ENCODE measurements around the gene UBL4A. TPM values are rescaled to one million over a fixed set of nuclear protein-coding genes. Genes with fewer than 3 reads are reported as not detected.

UBL4A gene
- total RNA-seq, 2 donors from 2014 or later: 29.1 to 35.9 TPM

- H3K4me3 ChIP-seq (ENCODE audit: low read length): no peak overlapping the region
- no peaks in the 10 kb centered on the region for H3K9me3 ChIP-seq (ENCODE audit: control insufficient read depth, low read length)
- Mint-ChIP-seq H3K9me3 (peaks cover 53% of the 10 kb centered on the region), H3K4me1 (peaks cover 2% of the 10 kb centered on the region), H3K27ac (no peak overlapping the region), H3K4me3 (no peak overlapping the region), H3K36me3 (ENCODE audit: low read depth) (peaks cover 4% of the 10 kb centered on the region), H3K27me3 (ENCODE audit: insufficient read depth) (peaks cover 14% of the 10 kb centered on the region)
- TF ChIP-seq CTCF (conservative IDR thresholded peaks at IDR 0.05): no peak
- H3K9ac ChIP-seq (ENCODE audit: extremely low read depth, low read length, poor library complexity, severe bottlenecking): no peak overlapping the region
- H3K27me3 ChIP-seq (ENCODE audit: control insufficient read depth, insufficient read depth, low read length, poor library complexity, severe bottlenecking): no peaks in the 10 kb centered on the region
- H3K27ac ChIP-seq (ENCODE audit: low read depth, low read length): no peak overlapping the region
- DNase-seq: no peak
- WGBS, 2 experiments (ENCODE audit: insufficient coverage in 1 of 2, insufficient read length in 1 of 2): 96 to 97% methylated on average over 5 to 14 of the region's 14 CpGs
- no peaks in the 10 kb centered on the region for H3K4me1 ChIP-seq (ENCODE audit: control insufficient read depth, insufficient read depth, low read length)
- no peaks in the 10 kb centered on the region for H3K36me3 ChIP-seq (ENCODE audit: control insufficient read depth, insufficient read depth, low read length)
Measured at GRCh38 chrX:154525606-154526490, 39.4 kb upstream of the UBL4A start.

GRCh38 chrX:154519389-154519788, 33.0 kb upstream of the UBL4A start:
- no peak overlapping the region for H3K4me3 ChIP-seq (ENCODE audit: low read length)
- no peak for TF ChIP-seq CTCF (conservative IDR thresholded peaks at IDR 0.05)
- H3K27me3 ChIP-seq (ENCODE audit: control insufficient read depth, insufficient read depth, low read length, poor library complexity, severe bottlenecking): no peaks in the 10 kb centered on the region
- WGBS, 2 experiments (ENCODE audit: insufficient coverage in 1 of 2, insufficient read length in 1 of 2): 95% methylated on average over 7 of the region's 8 CpGs; no CpG with 5 or more reads in 1 of the 2 experiments
- H3K27ac ChIP-seq (ENCODE audit: low read depth, low read length): no peak overlapping the region
- DNase-seq: no peak
- H3K27ac Mint-ChIP-seq: no peak overlapping the region
- peaks cover 4% of the 10 kb centered on the region for H3K27me3 Mint-ChIP-seq (ENCODE audit: insufficient read depth)
- no peak overlapping the region for H3K9ac ChIP-seq (ENCODE audit: extremely low read depth, low read length, poor library complexity, severe bottlenecking)
- H3K36me3 Mint-ChIP-seq (ENCODE audit: low read depth): peaks cover 5% of the 10 kb centered on the region
- no peaks in the 10 kb centered on the region for H3K4me1 ChIP-seq (ENCODE audit: control insufficient read depth, insufficient read depth, low read length)
- H3K9me3 ChIP-seq (ENCODE audit: control insufficient read depth, low read length): no peaks in the 10 kb centered on the region
- H3K9me3 Mint-ChIP-seq: peaks cover 43% of the 10 kb centered on the region
- no peak overlapping the region for H3K4me3 Mint-ChIP-seq
- peaks cover 11% of the 10 kb centered on the region for H3K4me1 Mint-ChIP-seq
- H3K36me3 ChIP-seq (ENCODE audit: control insufficient read depth, insufficient read depth, low read length): no peaks in the 10 kb centered on the region

- no peaks in the 10 kb centered on the region for H3K4me1 ChIP-seq (ENCODE audit: control insufficient read depth, insufficient read depth, low read length)
- Mint-ChIP-seq H3K27me3 (ENCODE audit: insufficient read depth) (no peaks in the 10 kb centered on the region), H3K27ac (peak overlapping the region; percentile 86), H3K4me3 (peak overlapping the region; percentile 68), H3K9me3 (peaks cover 39% of the 10 kb centered on the region), H3K4me1 (peaks cover 11% of the 10 kb centered on the region), H3K36me3 (ENCODE audit: low read depth) (peaks cover 9% of the 10 kb centered on the region)
- H3K36me3 ChIP-seq (ENCODE audit: control insufficient read depth, insufficient read depth, low read length): no peaks in the 10 kb centered on the region
- H3K9ac ChIP-seq (ENCODE audit: extremely low read depth, low read length, poor library complexity, severe bottlenecking): peak overlapping the region; percentile 49
- peak; percentile 84 for DNase-seq
- no peaks in the 10 kb centered on the region for H3K9me3 ChIP-seq (ENCODE audit: control insufficient read depth, low read length)
- no peak for TF ChIP-seq CTCF (conservative IDR thresholded peaks at IDR 0.05)
- H3K27me3 ChIP-seq (ENCODE audit: control insufficient read depth, insufficient read depth, low read length, poor library complexity, severe bottlenecking): no peaks in the 10 kb centered on the region
- 13 to 16% methylated on average over 4 to 25 of the region's 25 CpGs for WGBS, 2 experiments (ENCODE audit: insufficient coverage in 1 of 2, insufficient read length in 1 of 2)
- peak overlapping the region; percentile 81 for H3K27ac ChIP-seq (ENCODE audit: low read depth, low read length)
- H3K4me3 ChIP-seq (ENCODE audit: low read length): peak overlapping the region; percentile 81
Measured at GRCh38 chrX:154517101-154517781, 30.8 kb upstream of the UBL4A start.
